ENCODE results near the gene DDIT4. TPM values are rescaled to one million over a fixed set of nuclear protein-coding genes. Genes with fewer than 3 reads are reported as not detected.

DDIT4 gene
- total and polyA plus RNA-seq, 2 experiments from 2014 or later: 114 to 136 TPM

- no peak for DNase-seq (ENCODE audit: low spot score)
- Mint-ChIP-seq H3K4me3 (no peak overlapping the region), H3K4me1 (peaks cover 6% of the 10 kb centered on the region; the same call in 1 of the 3 replicates), H3K9me3 (no peaks in the 10 kb centered on the region), H3K36me3 (ENCODE audit: low read depth) (no peaks in the 10 kb centered on the region), H3K27ac (no peak overlapping the region), H3K27me3 (ENCODE audit: insufficient read depth, low read depth, poor library complexity) (peaks cover 14% of the 10 kb centered on the region)
- Histone ChIP-seq H3K4me2 (no peak overlapping the region), H3K27me3 (ENCODE audit: insufficient read depth) (no peaks in the 10 kb centered on the region), H3K36me3 (ENCODE audit: insufficient read depth) (no peaks in the 10 kb centered on the region), H3K4me1 (ENCODE audit: insufficient read depth) (no peaks in the 10 kb centered on the region), H3K9me2 (ENCODE audit: insufficient read depth) (no peaks in the 10 kb centered on the region), H3K79me2 (replicated peaks; ENCODE audit: insufficient read depth) (no peaks in the 10 kb centered on the region), H3K4me3 (no peak overlapping the region), H3K27ac (ENCODE audit: low read depth) (no peak overlapping the region), H3F3A (replicated peaks; ENCODE audit: low read depth) (peaks cover 4% of the 10 kb centered on the region; the same call in 1 of the 2 replicates), H2AFZ (peak overlapping the region; percentile 38; the same call in 1 of the 2 replicates), H4K20me1 (replicated peaks; ENCODE audit: insufficient read depth) (no peaks in the 10 kb centered on the region)
- TF ChIP-seq ZNF114 (CRISPR knock-in tag; IDR thresholded peaks at IDR 0.05): no peak
- TF ChIP-seq ETS1 (IDR thresholded peaks at IDR 0.05): no peak
- TF ChIP-seq JUNB (IDR thresholded peaks at IDR 0.05; ENCODE audit: unreplicated experiment): no peak
- no peak for TF ChIP-seq EZH2 (IDR thresholded peaks at IDR 0.05; ENCODE audit: low read depth, unreplicated experiment)
- TF ChIP-seq NANOG (IDR thresholded peaks at IDR 0.05; ENCODE audit: borderline replicate concordance): no peak
- no peak for TF ChIP-seq ZNF462 (CRISPR knock-in tag; IDR thresholded peaks at IDR 0.05)
- no peak for TF ChIP-seq REST (IDR thresholded peaks at IDR 0.05; ENCODE audit: unreplicated experiment)
- TF ChIP-seq ZNF331 (CRISPR knock-in tag; IDR thresholded peaks at IDR 0.05; ENCODE audit: low read depth): no peak
- TF ChIP-seq CTCF (conservative IDR thresholded peaks at IDR 0.05; ENCODE audit: low read depth in 2 of 2): no peak
- no peak for TF ChIP-seq CREB1 (CRISPR knock-in tag; IDR thresholded peaks at IDR 0.05; ENCODE audit: low read depth)
- TF ChIP-seq STAT1 (IDR thresholded peaks at IDR 0.05; ENCODE audit: unreplicated experiment): no peak
- no peak for TF ChIP-seq EZH2phosphoT487 (IDR thresholded peaks at IDR 0.05; ENCODE audit: unreplicated experiment)
- no peak for TF ChIP-seq POLR2AphosphoS5 (IDR thresholded peaks at IDR 0.05; ENCODE audit: low read depth)
- no peak; the same call in 2 of the 3 replicates for ATAC-seq
Measured at GRCh38 chr10:72303424-72304128, 29.9 kb downstream of the DDIT4 start.

Measured in GM23338 (cell line).